ENCODE results near the gene KCTD8. TPM values are rescaled to one million over a fixed set of nuclear protein-coding genes. Genes with fewer than 3 reads are reported as not detected.

Gene KCTD8
- polyA plus RNA-seq, 2 of the 4 experiments (the other 2 are of a cell fraction) = not detected

DNA sequence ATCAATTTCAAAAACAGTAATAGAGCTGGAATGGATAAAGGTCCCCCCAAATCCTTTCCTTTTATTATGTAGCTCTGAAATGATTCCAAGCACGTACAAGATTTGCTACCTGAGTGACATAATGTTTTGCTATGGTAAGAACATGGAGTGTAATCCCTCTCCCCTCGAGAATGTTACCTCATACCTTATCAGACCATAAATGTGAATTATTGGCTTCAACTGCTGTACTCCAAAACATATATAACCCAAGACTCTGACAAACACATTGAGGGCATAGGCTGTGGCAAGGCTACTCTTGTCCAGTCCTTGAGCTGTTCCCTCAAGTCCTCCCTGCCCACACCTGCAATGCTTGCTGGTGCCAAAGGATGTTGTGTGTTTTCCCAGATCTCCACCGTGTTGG lies 286.9 kb downstream of the KCTD8 start (continued):
- TF ChIP-seq ESRRA (IDR thresholded peaks at IDR 0.05; ENCODE audit: borderline replicate concordance, low read length) = no peak

DNA sequence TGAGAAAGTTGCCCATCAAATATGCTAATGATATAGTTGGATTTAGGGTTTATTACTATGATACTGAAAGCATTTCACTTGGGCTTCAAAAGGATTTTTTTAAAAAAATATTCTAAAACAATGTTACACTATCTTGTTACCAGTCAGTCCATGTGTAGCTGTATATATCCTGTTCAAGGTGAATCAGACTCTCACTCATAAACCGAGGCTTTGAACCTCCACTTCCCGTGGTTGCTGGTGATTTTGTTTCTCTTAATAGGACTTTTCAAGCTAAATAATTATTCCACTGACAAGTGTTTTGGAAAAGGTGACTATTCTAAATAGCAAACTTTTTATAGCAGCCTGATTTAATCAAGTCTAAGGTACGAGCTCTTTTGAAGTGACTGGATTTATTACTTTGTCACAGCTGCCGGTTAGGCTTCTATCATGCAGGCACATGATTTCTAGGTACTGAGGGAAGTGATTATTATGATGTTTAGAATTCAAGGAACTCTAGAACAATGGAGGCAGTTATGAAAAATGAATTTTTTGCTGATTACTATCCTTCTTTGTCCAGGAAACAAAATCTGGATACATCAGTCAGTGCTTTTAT lies 287.7 kb downstream of the KCTD8 start:
- TF ChIP-seq, protein P1, sequence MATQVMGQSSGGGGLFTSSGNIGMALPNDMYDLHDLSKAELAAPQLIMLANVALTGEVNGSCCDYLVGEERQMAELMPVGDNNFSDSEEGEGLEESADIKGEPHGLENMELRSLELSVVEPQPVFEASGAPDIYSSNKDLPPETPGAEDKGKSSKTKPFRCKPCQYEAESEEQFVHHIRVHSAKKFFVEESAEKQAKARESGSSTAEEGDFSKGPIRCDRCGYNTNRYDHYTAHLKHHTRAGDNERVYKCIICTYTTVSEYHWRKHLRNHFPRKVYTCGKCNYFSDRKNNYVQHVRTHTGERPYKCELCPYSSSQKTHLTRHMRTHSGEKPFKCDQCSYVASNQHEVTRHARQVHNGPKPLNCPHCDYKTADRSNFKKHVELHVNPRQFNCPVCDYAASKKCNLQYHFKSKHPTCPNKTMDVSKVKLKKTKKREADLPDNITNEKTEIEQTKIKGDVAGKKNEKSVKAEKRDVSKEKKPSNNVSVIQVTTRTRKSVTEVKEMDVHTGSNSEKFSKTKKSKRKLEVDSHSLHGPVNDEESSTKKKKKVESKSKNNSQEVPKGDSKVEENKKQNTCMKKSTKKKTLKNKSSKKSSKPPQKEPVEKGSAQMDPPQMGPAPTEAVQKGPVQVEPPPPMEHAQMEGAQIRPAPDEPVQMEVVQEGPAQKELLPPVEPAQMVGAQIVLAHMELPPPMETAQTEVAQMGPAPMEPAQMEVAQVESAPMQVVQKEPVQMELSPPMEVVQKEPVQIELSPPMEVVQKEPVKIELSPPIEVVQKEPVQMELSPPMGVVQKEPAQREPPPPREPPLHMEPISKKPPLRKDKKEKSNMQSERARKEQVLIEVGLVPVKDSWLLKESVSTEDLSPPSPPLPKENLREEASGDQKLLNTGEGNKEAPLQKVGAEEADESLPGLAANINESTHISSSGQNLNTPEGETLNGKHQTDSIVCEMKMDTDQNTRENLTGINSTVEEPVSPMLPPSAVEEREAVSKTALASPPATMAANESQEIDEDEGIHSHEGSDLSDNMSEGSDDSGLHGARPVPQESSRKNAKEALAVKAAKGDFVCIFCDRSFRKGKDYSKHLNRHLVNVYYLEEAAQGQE (IDR thresholded peaks at IDR 0.05) = no peak
- TF ChIP-seq RARB (CRISPR knock-in tag; IDR thresholded peaks at IDR 0.05) = no peak
- no peak for TF ChIP-seq KDM1A (IDR thresholded peaks at IDR 0.05; ENCODE audit: low read depth)
- TF ChIP-seq RNF2 (IDR thresholded peaks at IDR 0.05; ENCODE audit: borderline replicate concordance, low read depth) = no peak
- TF ChIP-seq EHMT2 (IDR thresholded peaks at IDR 0.05; ENCODE audit: low read depth) = no peak
- TF ChIP-seq HOXB13 (CRISPR knock-in tag; IDR thresholded peaks at IDR 0.05; ENCODE audit: low read depth) = no peak
- no peak for TF ChIP-seq POLR2A (IDR thresholded peaks at IDR 0.05; ENCODE audit: low read length)
- TF ChIP-seq JUNB (IDR thresholded peaks at IDR 0.05) = no peak
- DNase-seq (ENCODE audit: low read depth in 1 of 2, low spot score in 1 of 2) (no peak), ATAC-seq (no peak), FAIRE-seq (no peak)
- no peak overlapping the region for H3K4me2 ChIP-seq
- no peak overlapping the region for H3K27ac ChIP-seq
- CTCF ChIA-PET = no interaction called here
- 13% methylated on average over 4 of the region's 4 CpGs for WGBS (ENCODE audit: missing lambda C conversion rate)
- H3K9me3 ChIP-seq = no peaks in the 10 kb centered on the region
- H3K4me1 ChIP-seq = no peaks in the 10 kb centered on the region
- H3K4me3 ChIP-seq = no peak overlapping the region
- POLR2A ChIA-PET = no interaction called here

- 0% methylated on average over 1 of the region's 1 CpG for WGBS (ENCODE audit: missing lambda C conversion rate)
- POLR2A ChIA-PET = no interaction called here
- no peak for FAIRE-seq
These were observed 288.6 kb downstream of the KCTD8 start for GRCh38 chr4:44159991-44160390.

GRCh38 chr4:44157611-44158277 lies 290.9 kb downstream of the KCTD8 start:
- CTCF ChIA-PET = no interaction called here
- Histone ChIP-seq H3K4me2 (no peak overlapping the region), H3K4me3 (no peak overlapping the region), H3K27ac (no peak overlapping the region), H3K9me3 (no peaks in the 10 kb centered on the region), H3K4me1 (no peaks in the 10 kb centered on the region)
- ATAC-seq (no peak), FAIRE-seq (no peak), DNase-seq (ENCODE audit: low read depth in 1 of 2, low spot score in 1 of 2) (no peak)
- no peak for TF ChIP-seq SMC3 (IDR thresholded peaks at IDR 0.05)
- no peak for TF ChIP-seq PHF8 (IDR thresholded peaks at IDR 0.05; ENCODE audit: borderline replicate concordance, low read depth)
- TF ChIP-seq MAX (IDR thresholded peaks at IDR 0.05) = no peak
- TF ChIP-seq ZFP36 (IDR thresholded peaks at IDR 0.05; ENCODE audit: borderline replicate concordance, partially characterized antibody) = no peak
- no peak for TF ChIP-seq RAD21 (conservative IDR thresholded peaks at IDR 0.05 in 1 of 2, IDR thresholded peaks at IDR 0.05 in 1 of 2)
- TF ChIP-seq CBX8 (IDR thresholded peaks at IDR 0.05) = no peak
- TF ChIP-seq CHD2 (IDR thresholded peaks at IDR 0.05; ENCODE audit: low read length, partially characterized antibody) = no peak
- no peak for TF ChIP-seq RNF2 (IDR thresholded peaks at IDR 0.05; ENCODE audit: borderline replicate concordance, low read depth)
- TF ChIP-seq JUNB (IDR thresholded peaks at IDR 0.05) = no peak
- TF ChIP-seq, protein P2, sequence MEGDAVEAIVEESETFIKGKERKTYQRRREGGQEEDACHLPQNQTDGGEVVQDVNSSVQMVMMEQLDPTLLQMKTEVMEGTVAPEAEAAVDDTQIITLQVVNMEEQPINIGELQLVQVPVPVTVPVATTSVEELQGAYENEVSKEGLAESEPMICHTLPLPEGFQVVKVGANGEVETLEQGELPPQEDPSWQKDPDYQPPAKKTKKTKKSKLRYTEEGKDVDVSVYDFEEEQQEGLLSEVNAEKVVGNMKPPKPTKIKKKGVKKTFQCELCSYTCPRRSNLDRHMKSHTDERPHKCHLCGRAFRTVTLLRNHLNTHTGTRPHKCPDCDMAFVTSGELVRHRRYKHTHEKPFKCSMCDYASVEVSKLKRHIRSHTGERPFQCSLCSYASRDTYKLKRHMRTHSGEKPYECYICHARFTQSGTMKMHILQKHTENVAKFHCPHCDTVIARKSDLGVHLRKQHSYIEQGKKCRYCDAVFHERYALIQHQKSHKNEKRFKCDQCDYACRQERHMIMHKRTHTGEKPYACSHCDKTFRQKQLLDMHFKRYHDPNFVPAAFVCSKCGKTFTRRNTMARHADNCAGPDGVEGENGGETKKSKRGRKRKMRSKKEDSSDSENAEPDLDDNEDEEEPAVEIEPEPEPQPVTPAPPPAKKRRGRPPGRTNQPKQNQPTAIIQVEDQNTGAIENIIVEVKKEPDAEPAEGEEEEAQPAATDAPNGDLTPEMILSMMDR (IDR thresholded peaks at IDR 0.05) = no peak
- TF ChIP-seq EP300 (IDR thresholded peaks at IDR 0.05) = no peak
- no peak for TF ChIP-seq MAFK (IDR thresholded peaks at IDR 0.05; ENCODE audit: partially characterized antibody)
- WGBS (ENCODE audit: missing lambda C conversion rate) = 23% methylated on average over 6 of the region's 6 CpGs
- POLR2A ChIA-PET = no interaction called here

More at GRCh38 chr4:44159991-44160390, 288.6 kb downstream of the KCTD8 start:
- H3K4me3 ChIP-seq = no peak overlapping the region
- H3K4me1 ChIP-seq = no peaks in the 10 kb centered on the region
- no peak overlapping the region for H3K4me2 ChIP-seq
- no peak for DNase-seq (ENCODE audit: low read depth in 1 of 2, low spot score in 1 of 2)
- TF ChIP-seq, protein P2 (IDR thresholded peaks at IDR 0.05) = no peak
- TF ChIP-seq NR3C1 (IDR thresholded peaks at IDR 0.05) (no peak), CBX2 (IDR thresholded peaks at IDR 0.05; ENCODE audit: borderline replicate concordance, low read depth) (no peak), JUN (IDR thresholded peaks at IDR 0.05) (no peak), HOXA7 (CRISPR knock-in tag; IDR thresholded peaks at IDR 0.05) (no peak)
- H3K27ac ChIP-seq = no peak overlapping the region
- no peak for ATAC-seq
- CTCF ChIA-PET = no interaction called here
- no peaks in the 10 kb centered on the region for H3K9me3 ChIP-seq
